CD14-positive monocyte (primary cell): Measurements from ENCODE around the gene RAB10. TPM values are rescaled to one million over a fixed set of nuclear protein-coding genes. Genes with fewer than 3 reads are reported as not detected.
A peak's percentile ranks its signal among the peaks of the same experiment; 100 is the strongest.

Experiments used
- DNase-seq, 3 donors: peaks; one replicate each; pipeline ENCODE4 v3.0.0-alpha.2; 2011 to 2022
- H2AFZ ChIP-seq: 2 replicates; pipeline ENCODE4 v1.6.0; 2012; ENCODE audit warnings: mild to moderate bottlenecking, low read depth, low read length, inconsistent platforms; ENCODE audit not compliant: insufficient read depth, poor library complexity, severe bottlenecking
- H3K27ac ChIP-seq, 2 donors: 1 replicate in 1 of 2; 2 replicates in 1 of 2; pipeline ENCODE4 v1.5.1; 2012 to 2013; ENCODE audit warnings: low read length in 2 of 2, control low read depth in 1 of 2, inconsistent platforms in 1 of 2, low read depth in 1 of 2, mild to moderate bottlenecking in 1 of 2
- H3K27me3 ChIP-seq, 2 donors: one replicate each; pipeline versions ENCODE4 v1.6.0 to v1.6.1; 2011 to 2013; ENCODE audit warnings: low read length in 2 of 2; ENCODE audit not compliant: control insufficient read depth in 2 of 2, insufficient read depth in 2 of 2
- H3K36me3 ChIP-seq, 2 donors: replicated peaks in 1 of 2; 1 replicate in 1 of 2; 2 replicates in 1 of 2; pipeline versions ENCODE4 v1.5.1 to v1.6.1; 2012 to 2013; ENCODE audit warnings: low read length in 2 of 2, control low read depth in 1 of 2, inconsistent platforms in 1 of 2, mild to moderate bottlenecking in 1 of 2; ENCODE audit not compliant: insufficient read depth in 2 of 2, control insufficient read depth in 1 of 2
- H3K4me1 ChIP-seq, 2 donors: 1 replicate in 1 of 2; 2 replicates in 1 of 2; pipeline versions ENCODE4 v1.5.1 to v1.6.1; 2012 to 2013; ENCODE audit warnings: low read length in 2 of 2, control low read depth in 1 of 2, inconsistent platforms in 1 of 2, mild to moderate bottlenecking in 1 of 2, moderate library complexity in 1 of 2; ENCODE audit not compliant: insufficient read depth in 2 of 2, control insufficient read depth in 1 of 2
- H3K4me2 ChIP-seq: replicated peaks from 2 replicates; pipeline ENCODE3; 2012; ENCODE audit warnings: low read length, moderate library complexity, mild to moderate bottlenecking; ENCODE audit not compliant: poor library complexity, severe bottlenecking; ENCODE audit errors: extremely low read depth
- H3K4me3 ChIP-seq, 3 experiments: fragments of 200-600 bp in 1 of 3; sonication (generic) in 1 of 3; replicated peaks in 1 of 3; 1 replicate in 2 of 3; 2 replicates in 1 of 3; pipeline ENCODE4 v1.5.1; 2011 to 2013; ENCODE audit warnings: low read length in 3 of 3, mild to moderate bottlenecking in 3 of 3, control low read depth in 2 of 3, low read depth in 2 of 3, inconsistent platforms in 1 of 3, moderate library complexity in 1 of 3
- H3K79me2 ChIP-seq: 2 replicates; pipeline ENCODE4 v1.6.0; 2012; ENCODE audit warnings: mild to moderate bottlenecking, control low read depth, inconsistent platforms, low read length, moderate library complexity; ENCODE audit not compliant: insufficient read depth
- H3K9ac ChIP-seq: 2 replicates; pipeline ENCODE4 v1.6.0; 2017; ENCODE audit warnings: low read length, mild to moderate bottlenecking; ENCODE audit not compliant: insufficient read depth, poor library complexity, severe bottlenecking
- H3K9me3 ChIP-seq, 2 donors: replicated peaks in 1 of 2; 1 replicate in 1 of 2; 2 replicates in 1 of 2; pipeline versions ENCODE4 v1.5.1 to v1.6.1; 2012 to 2013; ENCODE audit warnings: low read length in 2 of 2, control low read depth in 1 of 2; ENCODE audit not compliant: control insufficient read depth in 1 of 2, insufficient read depth in 1 of 2
- H4K20me1 ChIP-seq: 2 replicates; pipeline ENCODE4 v1.6.0; 2012; ENCODE audit warnings: mild to moderate bottlenecking, low read length, control low read depth, moderate library complexity; ENCODE audit not compliant: insufficient read depth
- H3K27ac Mint-ChIP-seq, 7 donors: one replicate each; pipeline ENCODE4 v1.8.0; 2020; ENCODE audit warnings: mild to moderate bottlenecking in 7 of 7, mixed read lengths in 7 of 7, moderate library complexity in 6 of 7, inconsistent platforms in 2 of 7
- H3K27me3 Mint-ChIP-seq, 3 donors: one replicate each; pipeline ENCODE4 v1.8.0; 2021 to 2022; ENCODE audit warnings: low read depth in 3 of 3, mild to moderate bottlenecking in 3 of 3, mixed read lengths in 3 of 3, moderate library complexity in 3 of 3, inconsistent platforms in 1 of 3
- H3K36me3 Mint-ChIP-seq, 2 donors: one replicate each; pipeline ENCODE4 v1.8.0; 2020; ENCODE audit warnings: mixed read lengths in 2 of 2, inconsistent platforms in 1 of 2, mild to moderate bottlenecking in 1 of 2
- H3K4me1 Mint-ChIP-seq: one replicate; pipeline ENCODE4 v1.8.0; 2020; ENCODE audit warnings: mild to moderate bottlenecking, mixed read lengths
- H3K4me3 Mint-ChIP-seq, 2 donors: one replicate each; pipeline ENCODE4 v1.8.0; 2020; ENCODE audit warnings: mild to moderate bottlenecking in 2 of 2, mixed read lengths in 2 of 2, moderate library complexity in 1 of 2
- H3K9me3 Mint-ChIP-seq, 7 donors: one replicate each; pipeline ENCODE4 v1.8.0; 2020 to 2022; ENCODE audit warnings: mixed read lengths in 7 of 7, mild to moderate bottlenecking in 6 of 7, moderate library complexity in 6 of 7, inconsistent platforms in 2 of 7
- CTCF ChIP-seq: fragments of 200-600 bp; IDR thresholded peaks from one replicate; pipeline ENCODE4 v1.8.0; 2022; ENCODE audit warnings: antibody characterized with exemption, mild to moderate bottlenecking
- WGBS: methylation state at CpG from one replicate; pipeline ENCODE4 v1.1.5; 2013; ENCODE audit warnings: missing lambda C conversion rate; ENCODE audit not compliant: insufficient coverage; 5-methylcytosine and 5-hydroxymethylcytosine counted together
- intact Hi-C, 2 donors: fragments of 100-400 bp; cut with micrococcal nuclease; formaldehyde crosslinking; loops; one replicate each; pipeline versions ENCODE4 v1.15.0 to v1.15.1; 2023
- polyA plus RNA-seq, 3 donors: library from polyadenylated mRNA; depleted of rRNA in 1 of 3; unstranded in 2 of 3; stranded (reverse) in 1 of 3; fragments of 300-500 nt in 2 of 3; fragments of >200 nt in 1 of 3; fragmentation: Illumina TruSeq in 2 of 3; gene quantifications; 1 replicate in 2 of 3; 2 replicates in 1 of 3; pipeline ENCODE4 v1.2.3, GENCODE V29; 2012 to 2021

RAB10 gene
- polyA plus RNA-seq, 3 donors: 38.6 to 258 (median 202) TPM

GRCh38 chr2:26020231-26020640 is 13.6 kb upstream of the RAB10 start:
- Histone ChIP-seq H3K4me2 (no peak overlapping the region), H3K36me3 (no peaks in the 10 kb centered on the region), H3K79me2 (no peaks in the 10 kb centered on the region), H3K4me1 (peaks cover 36 to 45% of the 10 kb centered on the region in 2 donors), H3K9me3 (no peaks in the 10 kb centered on the region), H3K27ac (no peak overlapping the region), H3K27me3 (no peaks in the 10 kb centered on the region), H3K4me3 (no peak overlapping the region), H4K20me1 (no peaks in the 10 kb centered on the region), H3K9ac (no peak overlapping the region), H2AFZ (no peak overlapping the region)
- intact Hi-C loops: no loop called here
- Mint-ChIP-seq H3K4me3 (no peak overlapping the region), H3K27me3 (peaks cover 1 to 6% (median 2%) of the 10 kb centered on the region in 3 donors), H3K27ac (peak overlapping the region in 1 of 7 donors; percentile 67), H3K9me3 (peaks cover 0 to 5% (median 0%) of the 10 kb centered on the region in 7 donors), H3K4me1 (peaks cover 43% of the 10 kb centered on the region), H3K36me3 (peaks cover 0 to 3% of the 10 kb centered on the region in 2 donors)
- DNase-seq: peak in 1 of 3 donors; percentile 38
- TF ChIP-seq CTCF: no peak
- WGBS: 55% methylated on average over 4 of the region's 4 CpGs

DNA sequence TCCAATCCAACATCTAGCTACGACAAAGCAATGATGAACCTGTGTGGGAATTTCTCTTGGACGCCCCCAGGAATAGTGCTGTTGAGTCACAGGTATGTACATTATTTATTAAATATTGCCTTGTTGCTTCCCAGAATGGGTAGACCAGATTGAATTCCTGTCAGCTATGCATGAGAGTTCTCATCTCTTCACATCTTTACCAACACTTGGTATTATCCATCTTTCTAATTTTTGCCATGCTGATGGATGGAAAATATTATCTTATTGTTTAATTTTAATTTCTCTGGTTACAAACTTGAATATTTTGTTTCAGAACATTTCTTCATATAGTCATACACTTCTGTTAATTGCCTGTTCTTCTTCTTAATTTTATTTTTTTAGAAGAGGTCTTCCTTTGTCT is 9.6 kb upstream of the RAB10 start:
- H3K27me3 Mint-ChIP-seq: peaks cover 3 to 8% (median 4%) of the 10 kb centered on the region in 3 donors
- intact Hi-C loops: no loop called here

More for the DNA sequence above, 9.6 kb upstream of the RAB10 start:
- no CpG with 5 or more reads among the region's 2 CpGs for WGBS
- no peak overlapping the region for H3K9ac ChIP-seq
- H3K36me3 ChIP-seq: no peaks in the 10 kb centered on the region
- peaks cover 15% of the 10 kb centered on the region for H3K4me1 Mint-ChIP-seq
- TF ChIP-seq CTCF: no peak
- no peak overlapping the region for H3K27ac Mint-ChIP-seq
- no peak overlapping the region for H3K4me3 Mint-ChIP-seq
- peaks cover 0 to 4% (median 0%) of the 10 kb centered on the region in 7 donors for H3K9me3 Mint-ChIP-seq
- H3K4me3 ChIP-seq: no peak overlapping the region
- H3K36me3 Mint-ChIP-seq: no peaks in the 10 kb centered on the region
- DNase-seq: no peak
- no peaks in the 10 kb centered on the region for H3K27me3 ChIP-seq
- no peaks in the 10 kb centered on the region for H4K20me1 ChIP-seq
- H2AFZ ChIP-seq: no peak overlapping the region
- H3K4me2 ChIP-seq: no peak overlapping the region
- peaks cover 5 to 17% of the 10 kb centered on the region in 2 donors for H3K4me1 ChIP-seq
- H3K79me2 ChIP-seq: no peaks in the 10 kb centered on the region
- H3K9me3 ChIP-seq: no peaks in the 10 kb centered on the region
- no peak overlapping the region for H3K27ac ChIP-seq
